Loucy (cell line): ENCODE data around the gene ADARB1.

Experiments
- H2AFZ ChIP-seq: fragments of 200-600 bp; sonication (generic); 2 replicates; pipeline ENCODE4 v1.6.0; 2016; ENCODE audit warnings: antibody characterized with exemption, mild to moderate bottlenecking, low read length, moderate library complexity
- H3F3A ChIP-seq: fragments of 200-600 bp; 2 replicates; pipeline ENCODE4 v1.6.0; 2016; ENCODE audit warnings: antibody characterized with exemption, low read depth, mild to moderate bottlenecking
- H3K27me3 ChIP-seq: fragments of 200-600 bp; sonication (generic); 2 replicates; pipeline ENCODE4 v1.6.1; 2014; ENCODE audit warnings: low read length, mild to moderate bottlenecking; ENCODE audit not compliant: insufficient read depth, poor library complexity, severe bottlenecking
- H3K36me3 ChIP-seq: fragments of 200-600 bp; sonication (generic); 2 replicates; pipeline ENCODE4 v1.6.1; 2016; ENCODE audit warnings: low read length; ENCODE audit not compliant: insufficient read depth
- H3K4me1 ChIP-seq: fragments of 200-600 bp; sonication (generic); 2 replicates; pipeline ENCODE4 v1.5.1; 2014; ENCODE audit warnings: low read length, mild to moderate bottlenecking; ENCODE audit not compliant: insufficient read depth, poor library complexity, severe bottlenecking
- H3K4me2 ChIP-seq: fragments of 200-600 bp; sonication (generic); 2 replicates; pipeline ENCODE4 v1.6.0; 2014; ENCODE audit warnings: antibody characterized with exemption, low read length, low read depth, mild to moderate bottlenecking; ENCODE audit not compliant: poor library complexity, severe bottlenecking
- H3K4me3 ChIP-seq: fragments of 200-600 bp; sonication (generic); 2 replicates; pipeline ENCODE4 v1.5.1; 2014; ENCODE audit warnings: low read length, mild to moderate bottlenecking, mixed read lengths; ENCODE audit not compliant: poor library complexity, severe bottlenecking
- H3K79me2 ChIP-seq: fragments of 200-600 bp; sonication (generic); 2 replicates; pipeline ENCODE4 v1.6.1; 2014; ENCODE audit warnings: low read length; ENCODE audit not compliant: insufficient read depth
- H3K9ac ChIP-seq: fragments of 200-600 bp; sonication (generic); 2 replicates; pipeline ENCODE4 v1.6.0; 2014; ENCODE audit warnings: mild to moderate bottlenecking, low read depth, low read length, moderate library complexity; ENCODE audit not compliant: poor library complexity, severe bottlenecking
- H3K9me2 ChIP-seq: fragments of 200-600 bp; sonication (generic); replicated peaks from 2 replicates; pipeline ENCODE4 v1.6.1; 2016; ENCODE audit warnings: low read depth, low read length, mixed read lengths
- H3K9me3 ChIP-seq: fragments of 200-600 bp; sonication (generic); 2 replicates; pipeline ENCODE4 v1.6.1; 2014; ENCODE audit warnings: mild to moderate bottlenecking, antibody characterized with exemption, low read length, low read depth; ENCODE audit not compliant: insufficient read depth
- H4K20me1 ChIP-seq: fragments of 200-600 bp; sonication (generic); 2 replicates; pipeline ENCODE4 v1.6.0; 2014; ENCODE audit warnings: antibody characterized with exemption, low read length, mild to moderate bottlenecking; ENCODE audit not compliant: insufficient read depth, poor library complexity, severe bottlenecking
- EZH2phosphoT487 ChIP-seq: fragments of 200-600 bp; IDR thresholded peaks from 2 replicates; pipeline ENCODE4 v1.6.1; 2018; ENCODE audit warnings: antibody characterized with exemption, mild to moderate bottlenecking, moderate library complexity, borderline replicate concordance
- TF ChIP-seq, protein P1 (sequence below): fragments of 200-600 bp; sonication (generic); conservative IDR thresholded peaks from 2 replicates; pipeline ENCODE4 v1.5.1; 2014; ENCODE audit warnings: mild to moderate bottlenecking, antibody characterized with exemption, low read length

Gene ADARB1

DNA sequence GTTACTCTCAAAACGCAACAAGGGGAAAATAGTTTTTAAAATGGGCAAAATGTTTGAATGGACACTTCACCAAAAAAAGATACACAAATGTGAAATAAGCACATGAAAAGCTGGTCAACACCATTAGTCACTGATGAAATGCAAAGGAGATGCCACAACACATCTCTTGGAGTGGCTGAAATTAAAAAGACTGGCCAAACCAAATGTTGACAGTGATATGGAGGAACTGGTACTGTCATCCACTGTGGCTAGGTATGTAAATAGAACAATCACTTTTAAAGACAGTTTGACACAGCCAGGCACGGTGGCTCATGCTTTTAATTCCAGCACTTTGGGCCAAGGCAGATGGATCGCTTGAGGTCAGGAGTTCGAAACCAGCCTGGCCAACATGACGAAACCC is 122.2 kb downstream of the ADARB1 start:
- Histone ChIP-seq H3K9me3 (no peaks in the 10 kb centered on the region), H3K4me3 (no peak overlapping the region), H3K4me1 (peaks cover 5% of the 10 kb centered on the region), H2AFZ (no peak overlapping the region), H3K36me3 (peaks cover 9% of the 10 kb centered on the region; the same call in 1 of the 2 replicates), H3K27me3 (no peaks in the 10 kb centered on the region), H4K20me1 (no peaks in the 10 kb centered on the region), H3K79me2 (no peaks in the 10 kb centered on the region), H3F3A (no peaks in the 10 kb centered on the region), H3K9me2 (no peaks in the 10 kb centered on the region), H3K9ac (no peak overlapping the region), H3K4me2 (no peak overlapping the region)
- TF ChIP-seq, protein P1, sequence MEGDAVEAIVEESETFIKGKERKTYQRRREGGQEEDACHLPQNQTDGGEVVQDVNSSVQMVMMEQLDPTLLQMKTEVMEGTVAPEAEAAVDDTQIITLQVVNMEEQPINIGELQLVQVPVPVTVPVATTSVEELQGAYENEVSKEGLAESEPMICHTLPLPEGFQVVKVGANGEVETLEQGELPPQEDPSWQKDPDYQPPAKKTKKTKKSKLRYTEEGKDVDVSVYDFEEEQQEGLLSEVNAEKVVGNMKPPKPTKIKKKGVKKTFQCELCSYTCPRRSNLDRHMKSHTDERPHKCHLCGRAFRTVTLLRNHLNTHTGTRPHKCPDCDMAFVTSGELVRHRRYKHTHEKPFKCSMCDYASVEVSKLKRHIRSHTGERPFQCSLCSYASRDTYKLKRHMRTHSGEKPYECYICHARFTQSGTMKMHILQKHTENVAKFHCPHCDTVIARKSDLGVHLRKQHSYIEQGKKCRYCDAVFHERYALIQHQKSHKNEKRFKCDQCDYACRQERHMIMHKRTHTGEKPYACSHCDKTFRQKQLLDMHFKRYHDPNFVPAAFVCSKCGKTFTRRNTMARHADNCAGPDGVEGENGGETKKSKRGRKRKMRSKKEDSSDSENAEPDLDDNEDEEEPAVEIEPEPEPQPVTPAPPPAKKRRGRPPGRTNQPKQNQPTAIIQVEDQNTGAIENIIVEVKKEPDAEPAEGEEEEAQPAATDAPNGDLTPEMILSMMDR, result no peak
- TF ChIP-seq EZH2phosphoT487, result no peak

DNA sequence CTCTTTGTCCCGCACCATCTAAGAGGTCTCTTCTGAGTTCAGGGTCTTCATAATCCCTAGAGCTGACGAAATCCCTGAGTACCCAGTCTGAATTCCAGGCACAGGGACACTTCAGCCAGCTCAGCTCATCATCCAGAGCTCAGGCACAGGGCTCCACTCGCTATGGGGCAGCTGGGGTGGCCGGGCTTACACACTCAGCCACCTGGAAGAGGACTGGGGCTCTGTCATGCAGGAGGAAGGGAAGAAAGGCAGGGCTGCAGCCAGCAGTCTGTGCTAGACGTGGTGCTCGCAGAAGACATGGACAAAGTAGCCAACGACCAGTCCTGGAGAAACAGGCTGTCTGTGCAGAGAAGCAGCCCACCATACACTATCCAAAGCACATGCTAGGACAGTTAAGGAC is 124.8 kb downstream of the ADARB1 start:
- TF ChIP-seq EZH2phosphoT487, result no peak
- TF ChIP-seq, protein P1, result no peak
- peaks cover 5% of the 10 kb centered on the region for H3K4me1 ChIP-seq
- H3K4me2 ChIP-seq, result no peak overlapping the region
- H3K9me2 ChIP-seq, result no peaks in the 10 kb centered on the region
- H3K9ac ChIP-seq, result no peak overlapping the region
- H3F3A ChIP-seq, result no peaks in the 10 kb centered on the region
- H3K27me3 ChIP-seq, result no peaks in the 10 kb centered on the region
- no peak overlapping the region for H2AFZ ChIP-seq
- H4K20me1 ChIP-seq, result no peaks in the 10 kb centered on the region
- no peaks in the 10 kb centered on the region for H3K36me3 ChIP-seq
- H3K79me2 ChIP-seq, result no peaks in the 10 kb centered on the region
- no peaks in the 10 kb centered on the region for H3K9me3 ChIP-seq
- H3K4me3 ChIP-seq, result no peak overlapping the region

DNA sequence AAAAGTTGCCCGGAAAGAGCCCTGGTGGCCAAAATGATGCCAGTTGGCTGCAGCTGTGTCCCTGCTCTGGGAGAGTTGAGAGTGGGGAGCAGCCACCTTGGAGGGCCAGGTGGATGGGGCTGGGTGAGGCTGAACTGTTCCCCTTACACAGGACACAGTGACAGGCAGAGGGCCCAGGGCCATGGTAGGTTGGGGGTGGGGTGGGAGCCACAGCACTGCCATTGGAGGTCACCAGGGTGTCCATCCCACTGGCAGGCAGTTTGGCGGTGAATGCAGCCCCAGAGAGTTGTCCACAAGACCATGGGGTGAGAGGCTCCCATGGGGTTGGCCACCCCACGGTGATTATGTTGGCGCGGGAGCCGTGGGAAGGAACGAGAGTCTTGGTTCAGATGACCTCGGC is 125.7 kb downstream of the ADARB1 start:
- Histone ChIP-seq H3K4me1 (peaks cover 5% of the 10 kb centered on the region), H3K9me3 (no peaks in the 10 kb centered on the region), H3K4me3 (no peak overlapping the region), H4K20me1 (no peaks in the 10 kb centered on the region), H3K27me3 (no peaks in the 10 kb centered on the region), H3K79me2 (no peaks in the 10 kb centered on the region), H3K9ac (no peak overlapping the region), H3K4me2 (no peak overlapping the region), H3K36me3 (no peaks in the 10 kb centered on the region; the same call in 1 of the 2 replicates), H2AFZ (no peak overlapping the region), H3F3A (no peaks in the 10 kb centered on the region), H3K9me2 (no peaks in the 10 kb centered on the region)
- TF ChIP-seq EZH2phosphoT487, result no peak
- TF ChIP-seq, protein P1, result no peak
